ENCODE measurements around the gene ATP5PB.

The ATP5PB gene

GRCh38 chr1:111448918-111449702 is at the start of gene ATP5PB, which contains the start of gene WDR77:
Gene ATP5PB, plus strand, starts transcription at chr1:111449464. Its CDS starts 78 bp downstream, at chr1:111449542.
Gene WDR77, minus strand, starts transcription at chr1:111449256. Its CDS starts 87 bp downstream, at chr1:111449169.
- Histone ChIP-seq H3K4me3 (ENCODE audit: low read length) (peak within 1 kb of the TSS; percentile 99), H3K9ac (ENCODE audit: low read length) (peak within 1 kb of the TSS; percentile 96), H3K4me1 (ENCODE audit: control insufficient read depth, insufficient read depth, low read length) (peaks cover 30% of the 10 kb centered on the region), H3K9me3 (ENCODE audit: control insufficient read depth, low read length) (no peaks in the 10 kb centered on the region), H3K36me3 (ENCODE audit: control insufficient read depth, insufficient read depth, low read length) (no peaks in the 10 kb centered on the region), H3K27me3 (ENCODE audit: control insufficient read depth, insufficient read depth, low read length) (no peaks in the 10 kb centered on the region)

DNA sequence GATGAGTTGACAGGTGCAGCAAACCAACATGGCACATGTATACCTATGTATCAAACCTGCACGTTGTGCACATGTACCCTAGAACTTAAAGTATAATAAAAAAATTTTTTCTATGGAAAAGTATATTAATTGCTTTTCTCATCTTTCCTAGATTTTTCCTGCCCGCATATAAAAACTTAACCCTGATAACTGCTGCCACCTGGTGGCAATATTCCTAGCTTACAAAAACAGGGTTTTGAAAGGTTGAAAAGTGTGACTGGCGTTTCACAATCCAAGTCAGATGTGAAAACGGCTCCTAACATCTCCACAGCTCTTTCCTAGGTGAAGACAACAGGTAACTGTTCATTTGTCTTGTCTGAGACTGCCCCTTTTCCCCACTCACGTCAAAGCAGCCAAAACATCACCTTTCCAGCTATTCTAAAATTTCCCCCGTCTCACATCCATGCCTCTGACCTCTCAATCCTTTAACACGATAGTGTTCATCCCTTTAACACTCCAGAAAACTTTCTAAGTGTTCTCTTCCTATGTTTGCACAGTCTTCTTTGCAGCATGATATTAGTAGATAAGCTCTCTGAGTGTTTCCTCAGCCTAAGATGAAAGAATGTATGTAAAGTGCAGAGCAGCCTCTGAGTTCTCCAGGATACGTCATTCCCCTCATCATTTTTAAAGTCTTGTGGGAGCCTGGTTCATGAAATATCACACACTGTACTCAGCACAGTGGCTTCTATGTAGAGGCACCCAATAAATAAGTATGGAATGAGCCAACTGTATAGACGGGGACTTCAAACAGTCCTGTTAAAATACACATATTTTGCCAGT is 49.3 kb upstream of the ATP5PB start:
- Histone ChIP-seq H3K9me3 (ENCODE audit: control insufficient read depth, low read length) (no peaks in the 10 kb centered on the region), H3K36me3 (ENCODE audit: control insufficient read depth, insufficient read depth, low read length) (no peaks in the 10 kb centered on the region), H3K4me1 (ENCODE audit: control insufficient read depth, insufficient read depth, low read length) (no peaks in the 10 kb centered on the region), H3K27me3 (ENCODE audit: control insufficient read depth, insufficient read depth, low read length) (peaks cover 37% of the 10 kb centered on the region), H3K9ac (ENCODE audit: low read length) (no peak overlapping the region), H3K4me3 (ENCODE audit: low read length) (no peak overlapping the region)

DNA sequence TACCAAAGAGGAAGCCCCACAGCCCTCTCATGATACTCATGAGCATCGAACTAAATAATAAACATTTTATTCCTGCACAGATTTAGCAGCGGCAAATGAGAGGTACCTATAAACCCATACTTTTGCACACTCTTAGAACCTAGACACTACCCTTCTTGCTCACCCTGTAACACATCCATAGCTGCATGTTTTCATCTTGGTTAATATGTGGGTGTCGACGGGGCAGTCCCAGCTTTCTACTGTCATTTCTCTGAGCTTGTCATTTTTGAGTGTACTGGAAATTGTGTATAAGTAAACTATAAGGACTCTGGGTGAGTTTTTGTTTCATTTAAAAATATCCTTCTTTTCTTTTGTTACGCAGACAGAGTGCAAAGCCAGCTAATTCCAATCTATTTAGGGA is 47.2 kb upstream of the ATP5PB start:
- peaks cover 7% of the 10 kb centered on the region for H3K4me1 ChIP-seq (ENCODE audit: control insufficient read depth, insufficient read depth, low read length)
- peaks cover 37% of the 10 kb centered on the region for H3K27me3 ChIP-seq (ENCODE audit: control insufficient read depth, insufficient read depth, low read length)
- H3K36me3 ChIP-seq (ENCODE audit: control insufficient read depth, insufficient read depth, low read length) = no peaks in the 10 kb centered on the region
- H3K4me3 ChIP-seq (ENCODE audit: low read length) = no peak overlapping the region
- no peak overlapping the region for H3K9ac ChIP-seq (ENCODE audit: low read length)
- H3K9me3 ChIP-seq (ENCODE audit: control insufficient read depth, low read length) = no peaks in the 10 kb centered on the region

- peaks cover 40% of the 10 kb centered on the region for H3K27me3 ChIP-seq (ENCODE audit: control insufficient read depth, insufficient read depth, low read length)
- H3K4me3 ChIP-seq (ENCODE audit: low read length) = no peak overlapping the region
- no peak overlapping the region for H3K9ac ChIP-seq (ENCODE audit: low read length)
- no peaks in the 10 kb centered on the region for H3K36me3 ChIP-seq (ENCODE audit: control insufficient read depth, insufficient read depth, low read length)
- peaks cover 7% of the 10 kb centered on the region for H3K4me1 ChIP-seq (ENCODE audit: control insufficient read depth, insufficient read depth, low read length)
- no peaks in the 10 kb centered on the region for H3K9me3 ChIP-seq (ENCODE audit: control insufficient read depth, low read length)
These were observed 44.7 kb upstream of the ATP5PB start for GRCh38 chr1:111404588-111404987.

DNA sequence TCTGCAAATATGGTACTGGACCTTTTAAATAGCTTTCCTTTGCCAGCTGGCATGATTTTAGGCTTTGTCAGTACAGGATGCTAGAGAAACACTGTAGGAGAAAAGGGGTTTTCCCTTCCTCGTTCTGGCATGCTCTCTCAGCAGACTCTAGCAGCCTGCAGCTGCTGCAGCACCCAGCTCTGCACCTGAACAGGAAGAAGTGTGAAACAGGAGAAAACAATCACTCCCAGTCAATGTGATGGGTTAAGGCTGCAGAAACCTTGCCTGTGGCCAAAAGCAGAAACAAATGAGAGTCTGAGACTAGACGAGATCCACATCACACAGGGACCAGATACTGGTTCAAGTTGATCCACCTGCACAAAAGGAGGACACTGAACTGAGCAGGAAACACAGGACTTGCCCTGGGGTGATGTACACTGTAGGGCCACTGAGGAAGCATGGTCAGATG is 42.9 kb upstream of the ATP5PB start:
- Histone ChIP-seq H3K9me3 (ENCODE audit: control insufficient read depth, low read length) (no peaks in the 10 kb centered on the region), H3K4me1 (ENCODE audit: control insufficient read depth, insufficient read depth, low read length) (peaks cover 7% of the 10 kb centered on the region), H3K27me3 (ENCODE audit: control insufficient read depth, insufficient read depth, low read length) (peaks cover 25% of the 10 kb centered on the region), H3K36me3 (ENCODE audit: control insufficient read depth, insufficient read depth, low read length) (no peaks in the 10 kb centered on the region), H3K4me3 (ENCODE audit: low read length) (no peak overlapping the region), H3K9ac (ENCODE audit: low read length) (no peak overlapping the region)

GRCh38 chr1:111407301-111407700 is 42.0 kb upstream of the ATP5PB start:
- no peak overlapping the region for H3K9ac ChIP-seq (ENCODE audit: low read length)
- H3K9me3 ChIP-seq (ENCODE audit: control insufficient read depth, low read length) = no peaks in the 10 kb centered on the region

DNA sequence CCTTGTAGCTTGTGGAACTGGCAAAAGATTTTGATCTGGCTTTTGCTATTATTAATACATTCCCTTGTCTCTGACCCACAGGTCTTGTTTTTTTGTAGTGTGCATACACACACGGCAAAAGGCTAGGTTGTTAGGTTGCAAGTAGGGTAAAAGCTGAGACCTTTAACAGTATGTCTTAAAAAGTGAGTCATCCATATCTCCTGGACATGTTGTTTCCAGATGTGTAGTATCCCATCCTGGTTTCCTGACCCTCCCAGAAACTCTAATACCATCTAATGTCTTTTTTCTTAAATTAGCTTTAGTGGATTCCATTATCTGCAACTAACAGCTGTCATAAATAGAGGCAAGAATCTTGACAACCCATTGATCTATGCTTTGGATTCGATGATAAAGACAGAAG is 36.4 kb upstream of the ATP5PB start:
- H3K27me3 ChIP-seq (ENCODE audit: control insufficient read depth, insufficient read depth, low read length) = peaks cover 4% of the 10 kb centered on the region
- H3K9ac ChIP-seq (ENCODE audit: low read length) = no peak overlapping the region
- no peaks in the 10 kb centered on the region for H3K9me3 ChIP-seq (ENCODE audit: control insufficient read depth, low read length)
- peaks cover 9% of the 10 kb centered on the region for H3K4me1 ChIP-seq (ENCODE audit: control insufficient read depth, insufficient read depth, low read length)
- H3K36me3 ChIP-seq (ENCODE audit: control insufficient read depth, insufficient read depth, low read length) = no peaks in the 10 kb centered on the region
- H3K4me3 ChIP-seq (ENCODE audit: low read length) = no peak overlapping the region

More at GRCh38 chr1:111407301-111407700, 42.0 kb upstream of the ATP5PB start:
- H3K36me3 ChIP-seq (ENCODE audit: control insufficient read depth, insufficient read depth, low read length) = no peaks in the 10 kb centered on the region
- peaks cover 7% of the 10 kb centered on the region for H3K4me1 ChIP-seq (ENCODE audit: control insufficient read depth, insufficient read depth, low read length)
- H3K4me3 ChIP-seq (ENCODE audit: low read length) = no peak overlapping the region
- H3K27me3 ChIP-seq (ENCODE audit: control insufficient read depth, insufficient read depth, low read length) = peaks cover 22% of the 10 kb centered on the region

DNA sequence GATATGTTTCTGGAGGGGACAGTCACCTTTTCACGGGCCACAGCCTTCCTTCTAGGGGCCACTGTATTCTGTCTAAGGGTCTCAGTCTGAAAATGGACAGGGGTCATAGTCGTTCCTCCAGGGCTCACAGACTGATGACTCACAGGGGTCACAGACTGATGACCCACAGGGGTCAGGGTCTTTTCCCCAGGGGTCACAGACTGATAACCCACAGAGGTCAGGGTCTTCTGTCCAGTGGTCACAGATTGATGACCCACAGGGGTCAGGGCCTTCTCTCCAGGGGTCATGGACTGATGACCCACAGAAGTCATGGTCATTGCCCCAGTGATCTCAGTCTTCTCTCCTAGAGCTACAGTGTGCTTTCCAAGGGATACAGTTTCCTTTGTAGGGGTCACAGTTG is 34.5 kb upstream of the ATP5PB start:
- Histone ChIP-seq H3K36me3 (ENCODE audit: control insufficient read depth, insufficient read depth, low read length) (no peaks in the 10 kb centered on the region), H3K27me3 (ENCODE audit: control insufficient read depth, insufficient read depth, low read length) (peaks cover 4% of the 10 kb centered on the region), H3K9ac (ENCODE audit: low read length) (no peak overlapping the region), H3K4me3 (ENCODE audit: low read length) (no peak overlapping the region), H3K4me1 (ENCODE audit: control insufficient read depth, insufficient read depth, low read length) (peaks cover 13% of the 10 kb centered on the region), H3K9me3 (ENCODE audit: control insufficient read depth, low read length) (no peaks in the 10 kb centered on the region)

GRCh38 chr1:111415461-111415860 is 33.8 kb upstream of the ATP5PB start:
- no peak overlapping the region for H3K9ac ChIP-seq (ENCODE audit: low read length)
- peaks cover 4% of the 10 kb centered on the region for H3K27me3 ChIP-seq (ENCODE audit: control insufficient read depth, insufficient read depth, low read length)
- H3K4me3 ChIP-seq (ENCODE audit: low read length) = no peak overlapping the region
- H3K36me3 ChIP-seq (ENCODE audit: control insufficient read depth, insufficient read depth, low read length) = no peaks in the 10 kb centered on the region
- no peaks in the 10 kb centered on the region for H3K9me3 ChIP-seq (ENCODE audit: control insufficient read depth, low read length)
- H3K4me1 ChIP-seq (ENCODE audit: control insufficient read depth, insufficient read depth, low read length) = peaks cover 13% of the 10 kb centered on the region

DNA sequence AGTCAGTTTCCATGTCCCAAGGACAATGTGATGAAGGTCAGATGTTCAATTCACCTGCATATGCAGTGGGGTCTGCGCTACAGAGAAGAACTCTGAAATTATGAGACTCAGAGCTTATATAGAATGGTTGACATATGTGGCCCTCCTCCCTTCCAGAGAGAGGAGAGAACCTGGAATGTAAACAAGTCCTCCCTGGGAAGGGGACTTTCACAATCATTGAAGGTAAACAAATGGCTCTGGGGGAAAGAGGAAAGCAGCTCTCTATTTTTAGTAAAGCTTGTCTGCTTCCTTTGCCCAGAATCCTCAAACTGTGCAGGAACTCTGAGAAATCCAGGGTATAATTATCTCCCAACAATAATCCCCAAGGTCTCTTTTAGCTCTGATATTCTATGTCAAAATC is 31.5 kb upstream of the ATP5PB start:
- Histone ChIP-seq H3K27me3 (ENCODE audit: control insufficient read depth, insufficient read depth, low read length) (no peaks in the 10 kb centered on the region), H3K9me3 (ENCODE audit: control insufficient read depth, low read length) (no peaks in the 10 kb centered on the region), H3K4me1 (ENCODE audit: control insufficient read depth, insufficient read depth, low read length) (peaks cover 15% of the 10 kb centered on the region), H3K36me3 (ENCODE audit: control insufficient read depth, insufficient read depth, low read length) (no peaks in the 10 kb centered on the region), H3K9ac (ENCODE audit: low read length) (no peak overlapping the region), H3K4me3 (ENCODE audit: low read length) (no peak overlapping the region)

- Histone ChIP-seq H3K27me3 (ENCODE audit: control insufficient read depth, insufficient read depth, low read length) (no peaks in the 10 kb centered on the region), H3K9me3 (ENCODE audit: control insufficient read depth, low read length) (no peaks in the 10 kb centered on the region), H3K9ac (ENCODE audit: low read length) (no peak overlapping the region), H3K36me3 (ENCODE audit: control insufficient read depth, insufficient read depth, low read length) (no peaks in the 10 kb centered on the region), H3K4me3 (ENCODE audit: low read length) (no peak overlapping the region), H3K4me1 (ENCODE audit: control insufficient read depth, insufficient read depth, low read length) (peaks cover 19% of the 10 kb centered on the region)
These were observed 30.2 kb upstream of the ATP5PB start for GRCh38 chr1:111419037-111419436.

DNA sequence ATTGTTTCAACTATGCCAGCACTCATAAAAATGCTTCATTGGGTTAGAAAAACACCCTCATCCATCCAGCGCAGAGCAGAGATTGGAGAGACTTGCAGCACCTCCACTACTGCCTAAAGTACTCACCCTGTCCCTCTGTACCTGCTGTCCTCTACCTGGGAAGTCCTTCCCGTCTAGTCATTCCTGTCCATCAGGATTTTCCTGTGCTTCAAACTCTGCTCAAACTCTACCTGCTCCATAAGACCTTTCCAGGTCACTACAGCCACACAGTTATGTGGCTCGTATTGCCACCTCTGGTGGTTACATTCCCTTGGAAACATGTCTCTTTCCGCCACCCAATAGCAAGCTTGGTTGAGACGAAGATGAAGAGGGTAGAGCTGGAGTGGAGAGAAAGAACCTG is 28.9 kb upstream of the ATP5PB start:
- Histone ChIP-seq H3K4me1 (ENCODE audit: control insufficient read depth, insufficient read depth, low read length) (peaks cover 19% of the 10 kb centered on the region), H3K36me3 (ENCODE audit: control insufficient read depth, insufficient read depth, low read length) (no peaks in the 10 kb centered on the region), H3K4me3 (ENCODE audit: low read length) (no peak overlapping the region), H3K27me3 (ENCODE audit: control insufficient read depth, insufficient read depth, low read length) (no peaks in the 10 kb centered on the region), H3K9me3 (ENCODE audit: control insufficient read depth, low read length) (no peaks in the 10 kb centered on the region), H3K9ac (ENCODE audit: low read length) (no peak overlapping the region)
